ENCODE measurements around the gene PIN1. TPM values are rescaled to one million over a fixed set of nuclear protein-coding genes. Genes with fewer than 3 reads are reported as not detected.

The PIN1 gene
- total and polyA plus RNA-seq, 10 donors = 37.7 to 86.1 (median 50.9) TPM

DNA sequence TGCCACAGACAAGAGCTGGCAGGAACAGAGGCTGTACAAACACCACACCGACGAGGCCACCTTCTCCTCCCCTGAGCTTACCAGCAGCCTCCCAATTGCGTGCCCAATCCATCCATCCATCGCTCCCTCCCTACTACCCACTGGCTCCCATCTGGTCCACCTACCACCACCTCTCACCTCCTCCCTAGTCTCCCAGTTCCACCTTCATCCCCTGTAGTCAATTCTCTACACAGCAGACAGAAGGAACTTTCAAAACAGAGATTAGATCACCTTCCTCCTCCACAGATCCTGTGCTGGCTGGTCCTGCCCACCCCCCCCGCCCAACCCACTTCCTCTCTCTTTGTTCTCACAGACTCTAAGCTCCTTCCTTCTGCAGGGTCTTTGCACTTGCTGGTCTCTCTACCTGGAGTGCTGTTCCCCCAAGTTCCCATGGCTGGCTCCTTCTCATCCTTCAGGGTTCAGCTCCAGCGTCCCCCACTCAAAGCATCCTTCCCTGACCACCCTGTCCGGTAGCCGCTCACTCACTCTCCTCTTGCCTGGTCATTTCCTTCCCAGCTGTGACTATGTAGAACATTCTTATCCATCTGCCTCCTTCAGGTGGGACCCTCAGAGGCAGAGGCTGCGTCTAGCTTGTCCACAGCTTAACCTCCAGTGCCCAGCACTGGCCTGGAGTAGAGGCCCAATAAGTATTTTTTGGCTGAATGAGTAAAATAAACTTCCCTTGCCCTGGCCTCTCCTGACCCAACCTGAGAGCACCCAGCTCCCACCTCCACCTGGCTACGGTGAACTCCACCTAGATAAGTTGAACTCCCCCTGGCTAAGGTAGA, 23.0 kb downstream of the PIN1 start:
- H3K27ac ChIP-seq = peak overlapping the region in 7 of 8 donors; percentile 6 to 86 (median 65)
- H3K4me1 ChIP-seq = peaks cover 0 to 28% (median 15%) of the 10 kb centered on the region in 6 donors
- no peaks in the 10 kb centered on the region for H3K27me3 ChIP-seq (replicated peaks in 1 of 7)
- DNase-seq = peak; percentile 71
- WGBS, 5 donors = 52 to 61% (median 56%) methylated on average over 10 of the region's 10 CpGs
- peak overlapping the region in 3 of 8 donors; percentile 3 to 47 (median 6) for H3K4me3 ChIP-seq
- peaks cover 0 to 7% (median 0%) of the 10 kb centered on the region in 6 donors for H3K36me3 ChIP-seq
- H3K9me3 ChIP-seq = no peaks in the 10 kb centered on the region
- TF ChIP-seq CTCF (IDR thresholded peaks at IDR 0.05 in 8 of 11, conservative IDR thresholded peaks at IDR 0.05 in 3 of 11) (no peak), POLR2A (IDR thresholded peaks at IDR 0.05) (no peak), POLR2AphosphoS5 (IDR thresholded peaks at IDR 0.05) (peak in 1 of 3 donors; percentile 11)
- intact Hi-C loops (cut with DNase I; ENCODE audit: low total_unique reads) = loop anchor here (10.0 kb wide), 1 partner anchor 57 kb away; no protein-coding TSS in a partner anchor

DNA sequence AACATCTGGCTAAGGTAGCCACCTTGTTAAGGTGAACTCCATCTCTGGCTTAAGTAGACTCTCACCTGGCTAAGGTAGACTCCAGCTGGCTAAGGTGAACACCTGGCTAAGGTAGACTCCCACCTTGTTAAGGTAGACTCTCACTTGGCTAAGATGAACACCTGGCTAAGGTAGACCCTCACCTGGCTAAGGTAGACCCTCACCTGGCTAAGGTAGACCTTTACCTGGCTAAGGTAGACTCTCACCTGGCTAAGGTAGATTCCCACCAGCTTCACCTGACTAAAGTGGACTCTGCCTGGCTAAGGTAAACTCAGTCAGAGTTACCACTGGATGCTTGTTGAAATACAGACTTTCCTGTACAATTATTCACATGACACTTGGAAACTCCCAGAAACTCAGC, 23.6 kb downstream of the PIN1 start:
- DNase-seq = no peak
- Histone ChIP-seq H3K4me1 (peaks cover 0 to 32% (median 15%) of the 10 kb centered on the region in 6 donors), H3K36me3 (peaks cover 0 to 7% (median 0%) of the 10 kb centered on the region in 6 donors), H3K27ac (peak overlapping the region in 3 of 8 donors; percentile 74 to 86 (median 80)), H3K4me3 (no peak overlapping the region), H3K9me3 (no peaks in the 10 kb centered on the region), H3K27me3 (replicated peaks in 1 of 7) (no peaks in the 10 kb centered on the region)
- TF ChIP-seq CTCF (IDR thresholded peaks at IDR 0.05 in 8 of 11, conservative IDR thresholded peaks at IDR 0.05 in 3 of 11) (no peak), POLR2A (IDR thresholded peaks at IDR 0.05) (no peak), POLR2AphosphoS5 (IDR thresholded peaks at IDR 0.05) (no peak)
- intact Hi-C loops (cut with DNase I; ENCODE audit: low total_unique reads) = loop anchor here (10.0 kb wide), 1 partner anchor 56 kb away; no protein-coding TSS in a partner anchor

GRCh38 chr19:9860407-9860806, 25.3 kb downstream of the PIN1 start:
- H3K9me3 ChIP-seq = no peaks in the 10 kb centered on the region
- H3K36me3 ChIP-seq = peaks cover 0 to 5% (median 0%) of the 10 kb centered on the region in 6 donors
- no peak for DNase-seq
- H3K4me3 ChIP-seq = no peak overlapping the region
- TF ChIP-seq POLR2A (IDR thresholded peaks at IDR 0.05) (no peak), POLR2AphosphoS5 (IDR thresholded peaks at IDR 0.05) (no peak), CTCF (IDR thresholded peaks at IDR 0.05 in 8 of 11, conservative IDR thresholded peaks at IDR 0.05 in 3 of 11) (no peak)
- WGBS, 5 donors = 78 to 90% (median 86%) methylated on average over 3 to 8 of the region's 8 CpGs
- H3K4me1 ChIP-seq = peaks cover 0 to 35% (median 15%) of the 10 kb centered on the region in 6 donors
- no peak overlapping the region for H3K27ac ChIP-seq
- no peaks in the 10 kb centered on the region for H3K27me3 ChIP-seq (replicated peaks in 1 of 7)
- intact Hi-C loops (cut with DNase I; ENCODE audit: low total_unique reads) = no loop called here

- Histone ChIP-seq H3K27me3 (replicated peaks in 1 of 7) (no peaks in the 10 kb centered on the region), H3K4me3 (no peak overlapping the region), H3K27ac (no peak overlapping the region), H3K36me3 (peaks cover 0 to 2% (median 0%) of the 10 kb centered on the region in 6 donors), H3K9me3 (no peaks in the 10 kb centered on the region), H3K4me1 (peaks cover 0 to 46% (median 22%) of the 10 kb centered on the region in 6 donors)
- WGBS, 5 donors = 88 to 100% (median 93%) methylated on average over 1 of the region's 1 CpG
- DNase-seq = no peak
- intact Hi-C loops (cut with DNase I; ENCODE audit: low total_unique reads) = no loop called here
- no peak for TF ChIP-seq POLR2A (IDR thresholded peaks at IDR 0.05)
- TF ChIP-seq CTCF (IDR thresholded peaks at IDR 0.05 in 8 of 11, conservative IDR thresholded peaks at IDR 0.05 in 3 of 11) = no peak
- no peak for TF ChIP-seq POLR2AphosphoS5 (IDR thresholded peaks at IDR 0.05)
Measured at GRCh38 chr19:9861503-9861902, 26.4 kb downstream of the PIN1 start.
